Spleen (tissue), 7 donors: ENCODE measurements around the gene GLUL.

Experiments
- POLR2A ChIP-seq, 3 donors: fragments of 450-650 bp; IDR thresholded peaks; one replicate each; pipeline ENCODE4 v1.5.1; 2017; ENCODE audit warnings: antibody characterized with exemption in 3 of 3, mild to moderate bottlenecking in 1 of 3
- TF ChIP-seq, protein P1 (sequence below), 11 experiments: fragments of 200-600 bp in 7 of 11; fragments of 450-650 bp in 4 of 11; sonication (generic) in 4 of 11; IDR thresholded peaks in 8 of 11; conservative IDR thresholded peaks in 3 of 11; 1 replicate in 7 of 11; 2 replicates in 4 of 11; pipeline versions ENCODE4 v1.4.0 to v1.8.0; 2016 to 2021; ENCODE audit warnings: antibody characterized with exemption in 11 of 11, inconsistent platforms in 4 of 11, mild to moderate bottlenecking in 1 of 11
- donor health status: DM: no; HTN: no; CAD: no; lungs with moderate emphysema.
- donor health status: DM: no; HTN: no; CAD: no.
- donor health status: DM: no; HTN: no; CAD: no.

- TF ChIP-seq, protein P1, sequence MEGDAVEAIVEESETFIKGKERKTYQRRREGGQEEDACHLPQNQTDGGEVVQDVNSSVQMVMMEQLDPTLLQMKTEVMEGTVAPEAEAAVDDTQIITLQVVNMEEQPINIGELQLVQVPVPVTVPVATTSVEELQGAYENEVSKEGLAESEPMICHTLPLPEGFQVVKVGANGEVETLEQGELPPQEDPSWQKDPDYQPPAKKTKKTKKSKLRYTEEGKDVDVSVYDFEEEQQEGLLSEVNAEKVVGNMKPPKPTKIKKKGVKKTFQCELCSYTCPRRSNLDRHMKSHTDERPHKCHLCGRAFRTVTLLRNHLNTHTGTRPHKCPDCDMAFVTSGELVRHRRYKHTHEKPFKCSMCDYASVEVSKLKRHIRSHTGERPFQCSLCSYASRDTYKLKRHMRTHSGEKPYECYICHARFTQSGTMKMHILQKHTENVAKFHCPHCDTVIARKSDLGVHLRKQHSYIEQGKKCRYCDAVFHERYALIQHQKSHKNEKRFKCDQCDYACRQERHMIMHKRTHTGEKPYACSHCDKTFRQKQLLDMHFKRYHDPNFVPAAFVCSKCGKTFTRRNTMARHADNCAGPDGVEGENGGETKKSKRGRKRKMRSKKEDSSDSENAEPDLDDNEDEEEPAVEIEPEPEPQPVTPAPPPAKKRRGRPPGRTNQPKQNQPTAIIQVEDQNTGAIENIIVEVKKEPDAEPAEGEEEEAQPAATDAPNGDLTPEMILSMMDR (IDR thresholded peaks at IDR 0.05 in 8 of 11, conservative IDR thresholded peaks at IDR 0.05 in 3 of 11), result no peak
- TF ChIP-seq POLR2A (IDR thresholded peaks at IDR 0.05), result no peak
Measured at GRCh38 chr1:182395906-182396305, 4.3 kb upstream of the GLUL start.
